K562 (cell line): ENCODE data around the gene SMIM30. TPM values are rescaled to one million over a fixed set of nuclear protein-coding genes. Genes with fewer than 3 reads are reported as not detected.

ENCODE experiments used
- MTA1 ChIP-seq: fragments of 450-650 bp; IDR thresholded peaks from 2 replicates; pipeline ENCODE4 v1.6.1; 2017; ENCODE audit warnings: borderline replicate concordance
- MXI1 ChIP-seq: IDR thresholded peaks from 2 replicates; pipeline ENCODE4 v1.6.1; 2011; ENCODE audit warnings: low read depth, mild to moderate bottlenecking, improper control_type of control experiment, low read length
- NBN ChIP-seq: fragments of 450-650 bp; IDR thresholded peaks from 2 replicates; pipeline ENCODE4 v1.6.1; 2016; ENCODE audit warnings: low read depth, mild to moderate bottlenecking
- PPARD ChIP-seq: fragments of 250-450 bp; sonication (Bioruptor Pico); IDR thresholded peaks from 2 replicates; pipeline ENCODE4 v1.8.0; 2022; ENCODE audit warnings: inconsistent platforms, mild to moderate bottlenecking, moderate library complexity
- RCOR1 ChIP-seq, 2 experiments: IDR thresholded peaks; 2 replicates each; pipeline ENCODE4 v1.6.1; 2012; ENCODE audit warnings: low read depth in 2 of 2, low read length in 2 of 2, borderline replicate concordance in 1 of 2, improper control_type of control experiment in 1 of 2
- SETDB1 ChIP-seq: IDR thresholded peaks from one replicate; pipeline ENCODE4 v1.6.1; 2012; ENCODE audit warnings: low read length, control low read depth, inconsistent platforms
- STAT5A ChIP-seq: IDR thresholded peaks from 2 replicates; pipeline ENCODE4 v1.6.1; 2012; ENCODE audit warnings: low read length, inconsistent platforms, borderline replicate concordance
- ZBTB40 ChIP-seq, 2 experiments: fragments of 450-650 bp in 1 of 2; sonication (generic) in 1 of 2; formaldehyde crosslinking in 1 of 2; IDR thresholded peaks; 2 replicates each; pipeline versions ENCODE4 v1.7.1 to v1.9.0; 2016 to 2022; ENCODE audit warnings: inconsistent platforms in 1 of 2, mild to moderate bottlenecking in 1 of 2, missing genetic modification reagents in 1 of 2
- ZNF518B ChIP-seq: fragments of 250-450 bp; sonication (Bioruptor Pico); IDR thresholded peaks from 2 replicates; pipeline ENCODE4 v1.5.0; 2021; ENCODE audit warnings: mild to moderate bottlenecking, moderate library complexity
- polyA plus RNA-seq, 8 experiments: library from polyadenylated mRNA; depleted of rRNA in 4 of 8; stranded (reverse) in 5 of 8; unstranded in 3 of 8; fragments of >200 nt; fragmentation: Nextera tagmentation in 2 of 8; fragmentation: Illumina TruSeq in 1 of 8; extraction: Ambion mirVana in 2 of 8; extraction: Trizol in 1 of 8; gene quantifications; 2 replicates each; pipeline versions ENCODE4 v1.2.1 to v1.2.3, GENCODE V29; 2011 to 2014; ENCODE audit warnings: inconsistent platforms in 1 of 8, missing spikeins in 1 of 8
- total RNA-seq, 7 experiments: library from RNA; depleted of rRNA in 6 of 7; stranded (reverse); fragments of >200 nt in 6 of 7; fragmentation: Illumina TruSeq in 2 of 7; extraction: Trizol in 2 of 7; gene quantifications; 2 replicates each; pipeline versions ENCODE4 v1.2.1 to v1.2.3, GENCODE V29; 2011 to 2021; ENCODE audit warnings: low replicate concordance in 1 of 7

SMIM30 gene
- total and polyA plus RNA-seq, 9 of the 15 experiments (the other 6 are each of a cell fraction or from before 2014, with no cell fraction given): 161 to 891 (median 316) TPM

GRCh38 chr7:113142385-113143119 is 24.2 kb upstream of the SMIM30 start (continued):
- TF ChIP-seq MTA1: 0 out of 2 replicates have a peak, but pooled peaks have one; percentile 25
- TF ChIP-seq STAT5A: peak; percentile 84
- TF ChIP-seq ZNF518B: no peak
- no peak for TF ChIP-seq SETDB1
- TF ChIP-seq RCOR1 (IDR thresholded peaks at IDR 0.05; ENCODE audit: borderline replicate concordance in 1 of 2, low read depth in 2 of 2, low read length in 2 of 2): peak; percentile 81 to 92; a peak in 3 of 4 replicates
- TF ChIP-seq ZBTB40 (IDR thresholded peaks at IDR 0.05): no peak
- no peak for TF ChIP-seq ZBTB40 (CRISPR knock-in tag; IDR thresholded peaks at IDR 0.05)
- TF ChIP-seq NBN: peak; percentile 75; the same call in 1 of the 2 replicates
- no peak for TF ChIP-seq MXI1
- no peak for TF ChIP-seq PPARD (CRISPR knock-in tag)
